NCI-H1436 treated with DMSO at 0.1 percent for 48 hours (cell line): ENCODE results near the gene RPS26.
A peak's percentile ranks its signal among the peaks of the same experiment; 100 is the strongest.
"Not testable (repeated sequence)": the region's sequence is repeated elsewhere in the genome, so short reads cannot be mapped to it uniquely, and the experiment has no call there.

Experiments
- DNase-seq: peaks from one replicate; lab custom pipeline; 2025; lab: John Stamatoyannopoulos, UW

Gene RPS26

GRCh38 chr12:56041552-56042429 is at the start of gene RPS26:
TSS of gene RPS26 (plus strand) at chr12:56041918. CDS start at chr12:56042167, 249 bp downstream.
- peak; percentile 92 for DNase-seq

- no peak for DNase-seq
Measured at GRCh38 chr12:55993230-55993853, 48.4 kb upstream of the RPS26 start.

- DNase-seq = no peak
Measured at GRCh38 chr12:55995366-55995765, 46.4 kb upstream of the RPS26 start.

GRCh38 chr12:55996201-55996714 is 45.5 kb upstream of the RPS26 start:
- DNase-seq = no peak

GRCh38 chr12:55996715-55997534 is 44.8 kb upstream of the RPS26 start, which contains the start of gene SUOX:
TSS of gene SUOX (plus strand) at chr12:55997276. CDS start at chr12:56002222, 4,946 bp downstream.
- DNase-seq = peak; percentile 64

- no peak for DNase-seq
Measured at GRCh38 chr12:55997535-55997859, 44.2 kb upstream of the RPS26 start.

GRCh38 chr12:55999522-55999921 is 42.2 kb upstream of the RPS26 start:
- not testable (repeated sequence) for DNase-seq

GRCh38 chr12:55999999-56000540 is 41.6 kb upstream of the RPS26 start:
- not testable (repeated sequence) for DNase-seq

- no peak for DNase-seq
Measured at GRCh38 chr12:56001487-56002100, 40.1 kb upstream of the RPS26 start.

GRCh38 chr12:56003376-56003775 is 38.3 kb upstream of the RPS26 start:
- not testable (repeated sequence) for DNase-seq

GRCh38 chr12:56004211-56004610 is 37.5 kb upstream of the RPS26 start:
- no peak for DNase-seq

- DNase-seq = no peak
Measured at GRCh38 chr12:56007564-56008559, 33.9 kb upstream of the RPS26 start.

GRCh38 chr12:56010111-56010570 is 31.6 kb upstream of the RPS26 start:
- DNase-seq = no peak

GRCh38 chr12:56011509-56012090 is 30.1 kb upstream of the RPS26 start:
- DNase-seq = no peak

GRCh38 chr12:56013482-56013881 is 28.2 kb upstream of the RPS26 start:
- no peak for DNase-seq

GRCh38 chr12:56014205-56014604 is 27.5 kb upstream of the RPS26 start:
- no peak for DNase-seq

GRCh38 chr12:56017181-56017580 is 24.5 kb upstream of the RPS26 start:
- no peak for DNase-seq

GRCh38 chr12:56018356-56018755 is 23.4 kb upstream of the RPS26 start:
- DNase-seq = no peak

GRCh38 chr12:56020423-56021184 is 21.1 kb upstream of the RPS26 start, which contains the start of gene IKZF4:
TSS of gene IKZF4 (plus strand) at chr12:56021043. CDS start at chr12:56021494, 451 bp downstream.
- DNase-seq = no peak
